H9 (cell line): ENCODE measurements around the gene ATRN. TPM values are rescaled to one million over a fixed set of nuclear protein-coding genes. Genes with fewer than 3 reads are reported as not detected.

Experiments
- DNase-seq: peaks from one replicate; pipeline ENCODE4 v3.0.0-alpha.2; 2017
- H2AFZ ChIP-seq: one replicate; pipeline ENCODE4 v1.6.1; 2013; ENCODE audit warnings: mild to moderate bottlenecking, low read length, control low read depth, moderate library complexity
- H2AK5ac ChIP-seq: 2 replicates; pipeline ENCODE4 v1.6.1; 2013; ENCODE audit warnings: low read length, control low read depth, mixed read lengths; ENCODE audit not compliant: insufficient read length
- H2BK120ac ChIP-seq: one replicate; pipeline ENCODE4 v1.6.1; 2013; ENCODE audit warnings: low read depth, mild to moderate bottlenecking, low read length, control low read depth, inconsistent platforms; ENCODE audit not compliant: poor library complexity, severe bottlenecking
- H2BK12ac ChIP-seq: 2 replicates; pipeline ENCODE4 v1.6.1; 2013; ENCODE audit warnings: low read length, control low read depth, mixed read lengths, low read depth; ENCODE audit not compliant: insufficient read length
- H2BK15ac ChIP-seq: 2 replicates; pipeline ENCODE4 v1.6.1; 2013; ENCODE audit warnings: low read depth, low read length, control low read depth
- H2BK20ac ChIP-seq: one replicate; pipeline ENCODE4 v1.6.1; 2013; ENCODE audit warnings: low read depth, mild to moderate bottlenecking, low read length, control low read depth, inconsistent platforms; ENCODE audit not compliant: poor library complexity, severe bottlenecking
- H2BK5ac ChIP-seq: 2 replicates; pipeline ENCODE4 v1.6.1; 2013; ENCODE audit warnings: low read length, control low read depth, mixed read lengths; ENCODE audit not compliant: insufficient read length
- H3K14ac ChIP-seq: 2 replicates; pipeline ENCODE4 v1.6.1; 2013; ENCODE audit warnings: low read length, control low read depth; ENCODE audit not compliant: insufficient read depth
- H3K18ac ChIP-seq: 2 replicates; pipeline ENCODE4 v1.6.1; 2013; ENCODE audit warnings: low read depth, mild to moderate bottlenecking, mixed read lengths, low read length, control low read depth; ENCODE audit not compliant: insufficient read length
- H3K23ac ChIP-seq: 2 replicates; pipeline ENCODE4 v1.6.1; 2013; ENCODE audit warnings: low read length, control low read depth, mixed read lengths, low read depth; ENCODE audit not compliant: insufficient read length
- H3K23me2 ChIP-seq: 2 replicates; pipeline ENCODE4 v1.6.1; 2013; ENCODE audit warnings: low read depth, mild to moderate bottlenecking, mixed read lengths, low read length, control low read depth; ENCODE audit not compliant: insufficient read length, poor library complexity, severe bottlenecking
- H3K27ac ChIP-seq: 2 replicates; pipeline ENCODE4 v1.5.1; 2013; ENCODE audit warnings: low read length, control low read depth, mixed read lengths, low read depth; ENCODE audit not compliant: insufficient read length
- H3K27me3 ChIP-seq: 2 replicates; pipeline ENCODE4 v1.6.1; 2013; ENCODE audit warnings: low read length, control low read depth, inconsistent platforms; ENCODE audit not compliant: insufficient read depth
- H3K4ac ChIP-seq: 2 replicates; pipeline ENCODE4 v1.6.1; 2013; ENCODE audit warnings: low read depth, mild to moderate bottlenecking, control low read depth, inconsistent platforms, low read length, moderate library complexity
- H3K4me1 ChIP-seq: 2 replicates; pipeline ENCODE4 v1.6.1; 2013; ENCODE audit warnings: low read length, control low read depth, inconsistent platforms; ENCODE audit not compliant: insufficient read depth
- H3K4me2 ChIP-seq: 2 replicates; pipeline ENCODE4 v1.6.1; 2013; ENCODE audit warnings: low read length, control low read depth, mixed read lengths; ENCODE audit not compliant: insufficient read length, insufficient read depth
- H3K56ac ChIP-seq: 2 replicates; pipeline ENCODE4 v1.6.1; 2013; ENCODE audit warnings: low read depth, mild to moderate bottlenecking, mixed read lengths, low read length, control low read depth; ENCODE audit not compliant: insufficient read length
- H3K79me1 ChIP-seq: 2 replicates; pipeline ENCODE4 v1.6.1; 2013; ENCODE audit warnings: low read depth, mild to moderate bottlenecking, moderate library complexity, low read length, control low read depth, inconsistent platforms; ENCODE audit not compliant: insufficient read depth, poor library complexity, severe bottlenecking
- H3K79me2 ChIP-seq: 2 replicates; pipeline ENCODE4 v1.6.1; 2013; ENCODE audit warnings: low read length, control low read depth, inconsistent platforms; ENCODE audit not compliant: insufficient read depth
- H3K9ac ChIP-seq: 2 replicates; pipeline ENCODE4 v1.6.1; 2013; ENCODE audit warnings: low read length, control low read depth, mixed read lengths; ENCODE audit not compliant: insufficient read length; ENCODE audit errors: extremely low read depth
- H3K9me3 ChIP-seq: one replicate; pipeline ENCODE4 v1.6.1; 2013; ENCODE audit warnings: low read depth, low read length, inconsistent platforms; ENCODE audit not compliant: control insufficient read depth
- H3T11ph ChIP-seq: one replicate; pipeline ENCODE4 v1.6.1; 2013; ENCODE audit warnings: mild to moderate bottlenecking, low read length, control low read depth, inconsistent platforms
- H4K20me1 ChIP-seq: one replicate; pipeline ENCODE4 v1.6.1; 2013; ENCODE audit not compliant: control insufficient read depth, insufficient read length, insufficient read depth
- H4K5ac ChIP-seq: 2 replicates; pipeline ENCODE4 v1.6.1; 2013; ENCODE audit warnings: low read depth, mild to moderate bottlenecking, mixed read lengths, low read length, control low read depth; ENCODE audit not compliant: insufficient read length
- H4K8ac ChIP-seq: replicated peaks from 2 replicates; pipeline ENCODE4 v1.6.1; 2013; ENCODE audit warnings: low read length, control low read depth, mixed read lengths, low read depth; ENCODE audit not compliant: insufficient read length
- H4K91ac ChIP-seq: 2 replicates; pipeline ENCODE4 v1.6.1; 2013; ENCODE audit warnings: low read depth, mild to moderate bottlenecking, moderate library complexity, mixed read lengths, low read length, control low read depth; ENCODE audit not compliant: insufficient read length
- H3K27ac Mint-ChIP-seq, 3 experiments: 2 replicates in 2 of 3; 3 replicates in 1 of 3; pipeline ENCODE4 v1.8.0; 2020 to 2021; ENCODE audit warnings: mixed read lengths in 3 of 3, mild to moderate bottlenecking in 1 of 3, moderate library complexity in 1 of 3
- H3K27me3 Mint-ChIP-seq: 2 replicates; pipeline ENCODE4 v1.8.0; 2021; ENCODE audit warnings: low read depth, mild to moderate bottlenecking, moderate library complexity, mixed read lengths
- H3K36me3 Mint-ChIP-seq, 3 experiments: 2 replicates in 2 of 3; 3 replicates in 1 of 3; pipeline ENCODE4 v1.8.0; 2020 to 2021; ENCODE audit warnings: low read depth in 3 of 3, mixed read lengths in 3 of 3; ENCODE audit not compliant: insufficient read depth in 1 of 3
- H3K4me1 Mint-ChIP-seq, 2 experiments: 2 replicates each; pipeline ENCODE4 v1.8.0; 2020; ENCODE audit warnings: mixed read lengths in 2 of 2
- H3K4me3 Mint-ChIP-seq, 2 experiments: 2 replicates in 1 of 2; 3 replicates in 1 of 2; pipeline ENCODE4 v1.8.0; 2020 to 2021; ENCODE audit warnings: mild to moderate bottlenecking in 2 of 2, mixed read lengths in 2 of 2, moderate library complexity in 1 of 2
- H3K9me3 Mint-ChIP-seq, 2 experiments: 2 replicates in 1 of 2; 3 replicates in 1 of 2; pipeline ENCODE4 v1.8.0; 2020; ENCODE audit warnings: mild to moderate bottlenecking in 2 of 2, mixed read lengths in 2 of 2, moderate library complexity in 1 of 2
- CTCF ChIP-seq: fragments of 200-600 bp; sonication (generic); conservative IDR thresholded peaks from 3 replicates; pipeline ENCODE4 v1.8.0; 2021; ENCODE audit warnings: antibody characterized with exemption, mild to moderate bottlenecking
- WGBS: extraction: QIAGEN DNeasy Blood & Tissue Kit; methylation state at CpG from one replicate; pipeline ENCODE4 v1.1.7; 2013; ENCODE audit warnings: missing lambda C conversion rate, low lambda C conversion rate, mixed read lengths; ENCODE audit not compliant: insufficient read length; ENCODE audit errors: extremely low coverage; 5-methylcytosine and 5-hydroxymethylcytosine counted together
- total RNA-seq: library from RNA; stranded (reverse); gene quantifications from 2 replicates; pipeline ENCODE4 v1.2.1, GENCODE V29; 2021

The ATRN gene
- total RNA-seq, 1 experiment from 2014 or later, result 23.1 TPM

GRCh38 chr20:3433744-3434143 lies 37.1 kb upstream of the ATRN start:
- WGBS, result no CpG with 5 or more reads among the region's 3 CpGs

More at GRCh38 chr20:3433744-3434143, 37.1 kb upstream of the ATRN start:
- H2BK120ac ChIP-seq, result no peak overlapping the region
- no peak overlapping the region for H3K23ac ChIP-seq
- no peaks in the 10 kb centered on the region for H3K79me2 ChIP-seq
- Mint-ChIP-seq H3K4me3 (no peak overlapping the region), H3K9me3 (no peaks in the 10 kb centered on the region), H3K27ac (no peak overlapping the region), H3K4me1 (peaks cover 4 to 6% of the 10 kb centered on the region in 2 experiments; a peak in 3 of 4 replicates), H3K36me3 (no peaks in the 10 kb centered on the region), H3K27me3 (no peaks in the 10 kb centered on the region; the same call in 1 of the 2 replicates)
- H4K91ac ChIP-seq, result no peak overlapping the region
- no peak overlapping the region for H3K9ac ChIP-seq
- H3K4ac ChIP-seq, result no peak overlapping the region
- H3K18ac ChIP-seq, result no peak overlapping the region
- no peak overlapping the region for H4K5ac ChIP-seq
- H3K27me3 ChIP-seq, result no peaks in the 10 kb centered on the region
- no peak overlapping the region for H2BK20ac ChIP-seq
- H4K8ac ChIP-seq, result no peak overlapping the region
- DNase-seq, result no peak
- no peaks in the 10 kb centered on the region for H3K23me2 ChIP-seq
- H3K9me3 ChIP-seq, result no peaks in the 10 kb centered on the region
- no peak overlapping the region for H2BK5ac ChIP-seq
- H3K4me1 ChIP-seq, result no peaks in the 10 kb centered on the region
- H3K14ac ChIP-seq, result no peak overlapping the region
- H3T11ph ChIP-seq, result no peak overlapping the region
- no peaks in the 10 kb centered on the region for H4K20me1 ChIP-seq
- TF ChIP-seq CTCF, result no peak
- H3K56ac ChIP-seq, result no peak overlapping the region
- no peak overlapping the region for H2AFZ ChIP-seq
- H2BK15ac ChIP-seq, result no peak overlapping the region
- no peak overlapping the region for H3K4me2 ChIP-seq
- H3K27ac ChIP-seq, result no peak overlapping the region
- H2AK5ac ChIP-seq, result no peak overlapping the region
- H3K79me1 ChIP-seq, result no peaks in the 10 kb centered on the region
- no peak overlapping the region for H2BK12ac ChIP-seq
